GM21717 (cell line): ENCODE results near the gene KIAA1586.

Source experiments
- ATAC-seq: cut with Tn5 transposase; IDR thresholded peaks from one replicate; pipeline ENCODE4 v1.9.1; 2021; ENCODE audit warnings: mild to moderate bottlenecking, moderate library complexity; ENCODE audit not compliant: unreplicated experiment

The KIAA1586 gene

GRCh38 chr6:57097596-57097995 lies 51.1 kb downstream of the KIAA1586 start:
- no peak for ATAC-seq

GRCh38 chr6:57102976-57103375 lies 56.5 kb downstream of the KIAA1586 start:
- ATAC-seq, result no peak

GRCh38 chr6:57104336-57104735 lies 57.8 kb downstream of the KIAA1586 start:
- ATAC-seq, result no peak
